Osteoblast (primary cell): Measurements from ENCODE around the gene ANAPC13. TPM values are rescaled to one million over a fixed set of nuclear protein-coding genes. Genes with fewer than 3 reads are reported as not detected.
A peak's percentile ranks its signal among the peaks of the same experiment; 100 is the strongest.

Source experiments
- DNase-seq: peaks from one replicate; pipeline ENCODE4 v3.0.0; 2011; ENCODE audit warnings: low spot score, mixed read lengths; ENCODE audit not compliant: insufficient read length; ENCODE audit errors: missing footprints
- H2AFZ ChIP-seq: 2 replicates; pipeline ENCODE4 v1.6.0; 2011; ENCODE audit warnings: mild to moderate bottlenecking, low read length
- H3K27ac ChIP-seq: 2 replicates; pipeline ENCODE4 v1.5.1; 2011; ENCODE audit warnings: mild to moderate bottlenecking, low read depth, low read length, moderate library complexity
- H3K27me3 ChIP-seq: 2 replicates; pipeline ENCODE4 v1.6.0; 2012; ENCODE audit warnings: mild to moderate bottlenecking, control low read depth, inconsistent platforms, low read length, moderate library complexity; ENCODE audit not compliant: insufficient read depth
- H3K36me3 ChIP-seq: 2 replicates; pipeline ENCODE4 v1.5.1; 2011; ENCODE audit warnings: mild to moderate bottlenecking, low read length, control low read depth, moderate library complexity; ENCODE audit not compliant: insufficient read depth
- H3K4me1 ChIP-seq: 2 replicates; pipeline ENCODE4 v1.5.1; 2011; ENCODE audit warnings: mild to moderate bottlenecking, low read length, control low read depth, moderate library complexity; ENCODE audit not compliant: insufficient read depth
- H3K4me2 ChIP-seq: 2 replicates; pipeline ENCODE4 v1.6.0; 2011; ENCODE audit warnings: mild to moderate bottlenecking, low read length; ENCODE audit not compliant: insufficient read depth
- H3K4me3 ChIP-seq: fragments of 200-600 bp; sonication (generic); 3 replicates; pipeline ENCODE4 v1.5.1; 2012; ENCODE audit warnings: mild to moderate bottlenecking, low read length, inconsistent platforms; ENCODE audit not compliant: insufficient read depth
- H3K79me2 ChIP-seq: 2 replicates; pipeline ENCODE4 v1.6.0; 2012; ENCODE audit warnings: mild to moderate bottlenecking, low read length, control low read depth, inconsistent platforms; ENCODE audit not compliant: insufficient read depth
- H3K9me3 ChIP-seq: 2 replicates; pipeline ENCODE4 v1.5.1; 2011; ENCODE audit warnings: low read depth, low read length, control low read depth
- H4K20me1 ChIP-seq: 2 replicates; pipeline ENCODE4 v1.6.0; 2012; ENCODE audit warnings: mild to moderate bottlenecking, low read length, control low read depth; ENCODE audit not compliant: insufficient read depth
- total RNA-seq: library from RNA; depleted of rRNA; stranded (reverse); fragments of >200 nt; gene quantifications from 2 replicates; pipeline ENCODE4 v1.2.3, GENCODE V29; 2012
- TF ChIP-seq, protein P1 (sequence below): IDR thresholded peaks from 2 replicates; pipeline ENCODE4 v1.5.1; 2011; ENCODE audit warnings: mild to moderate bottlenecking, low read depth, low read length, moderate library complexity; ENCODE audit errors: extremely low read depth

The ANAPC13 gene
- total RNA-seq, 1 donor = 68.4 TPM

DNA sequence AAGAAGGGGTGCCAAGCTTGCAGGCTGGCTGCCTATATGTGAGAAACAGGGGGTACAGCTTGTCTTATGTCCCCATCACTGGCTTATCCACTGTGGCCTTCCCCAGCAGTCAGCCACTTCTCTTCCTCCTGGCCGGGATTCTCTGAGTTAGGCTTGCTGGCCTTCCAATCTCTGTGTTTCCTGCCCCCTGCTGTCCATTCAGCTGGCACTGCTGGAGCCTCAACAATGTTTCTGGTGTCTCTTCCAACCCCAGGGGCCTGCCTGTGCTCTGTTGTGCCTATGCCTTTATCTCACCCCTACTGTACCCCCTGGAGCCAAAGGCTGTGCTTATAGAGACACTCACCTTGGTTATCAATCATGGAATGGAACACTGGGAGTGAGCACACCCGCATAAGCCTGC is 36.5 kb downstream of the ANAPC13 start:
- Histone ChIP-seq H3K27ac (no peak overlapping the region), H3K4me2 (no peak overlapping the region), H3K36me3 (no peaks in the 10 kb centered on the region), H3K4me3 (no peak overlapping the region), H2AFZ (peak overlapping the region; percentile 20), H3K27me3 (no peaks in the 10 kb centered on the region), H3K79me2 (no peaks in the 10 kb centered on the region), H4K20me1 (no peaks in the 10 kb centered on the region), H3K4me1 (peaks cover 34% of the 10 kb centered on the region), H3K9me3 (no peaks in the 10 kb centered on the region)
- TF ChIP-seq, protein P1, sequence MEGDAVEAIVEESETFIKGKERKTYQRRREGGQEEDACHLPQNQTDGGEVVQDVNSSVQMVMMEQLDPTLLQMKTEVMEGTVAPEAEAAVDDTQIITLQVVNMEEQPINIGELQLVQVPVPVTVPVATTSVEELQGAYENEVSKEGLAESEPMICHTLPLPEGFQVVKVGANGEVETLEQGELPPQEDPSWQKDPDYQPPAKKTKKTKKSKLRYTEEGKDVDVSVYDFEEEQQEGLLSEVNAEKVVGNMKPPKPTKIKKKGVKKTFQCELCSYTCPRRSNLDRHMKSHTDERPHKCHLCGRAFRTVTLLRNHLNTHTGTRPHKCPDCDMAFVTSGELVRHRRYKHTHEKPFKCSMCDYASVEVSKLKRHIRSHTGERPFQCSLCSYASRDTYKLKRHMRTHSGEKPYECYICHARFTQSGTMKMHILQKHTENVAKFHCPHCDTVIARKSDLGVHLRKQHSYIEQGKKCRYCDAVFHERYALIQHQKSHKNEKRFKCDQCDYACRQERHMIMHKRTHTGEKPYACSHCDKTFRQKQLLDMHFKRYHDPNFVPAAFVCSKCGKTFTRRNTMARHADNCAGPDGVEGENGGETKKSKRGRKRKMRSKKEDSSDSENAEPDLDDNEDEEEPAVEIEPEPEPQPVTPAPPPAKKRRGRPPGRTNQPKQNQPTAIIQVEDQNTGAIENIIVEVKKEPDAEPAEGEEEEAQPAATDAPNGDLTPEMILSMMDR = peak; percentile 65
- DNase-seq = peak; percentile 88

GRCh38 chr3:134448664-134449063 is 37.1 kb downstream of the ANAPC13 start:
- TF ChIP-seq, protein P1 = no peak
- H3K4me2 ChIP-seq = no peak overlapping the region
- no peaks in the 10 kb centered on the region for H3K79me2 ChIP-seq
- H3K4me3 ChIP-seq = no peak overlapping the region
- no peak overlapping the region for H2AFZ ChIP-seq
- H3K27ac ChIP-seq = no peak overlapping the region
- no peaks in the 10 kb centered on the region for H3K9me3 ChIP-seq
- H4K20me1 ChIP-seq = no peaks in the 10 kb centered on the region
- H3K27me3 ChIP-seq = no peaks in the 10 kb centered on the region
- DNase-seq = no peak
- peaks cover 34% of the 10 kb centered on the region for H3K4me1 ChIP-seq
- H3K36me3 ChIP-seq = no peaks in the 10 kb centered on the region

GRCh38 chr3:134447351-134447750 is 38.4 kb downstream of the ANAPC13 start:
- Histone ChIP-seq H3K4me3 (no peak overlapping the region), H3K9me3 (no peaks in the 10 kb centered on the region), H3K4me1 (peaks cover 34% of the 10 kb centered on the region), H3K36me3 (no peaks in the 10 kb centered on the region), H4K20me1 (no peaks in the 10 kb centered on the region), H3K27ac (peak overlapping the region; percentile 80), H3K4me2 (peak overlapping the region; percentile 21), H3K79me2 (no peaks in the 10 kb centered on the region), H3K27me3 (no peaks in the 10 kb centered on the region), H2AFZ (no peak overlapping the region)
- TF ChIP-seq, protein P1 = no peak
- no peak for DNase-seq

DNA sequence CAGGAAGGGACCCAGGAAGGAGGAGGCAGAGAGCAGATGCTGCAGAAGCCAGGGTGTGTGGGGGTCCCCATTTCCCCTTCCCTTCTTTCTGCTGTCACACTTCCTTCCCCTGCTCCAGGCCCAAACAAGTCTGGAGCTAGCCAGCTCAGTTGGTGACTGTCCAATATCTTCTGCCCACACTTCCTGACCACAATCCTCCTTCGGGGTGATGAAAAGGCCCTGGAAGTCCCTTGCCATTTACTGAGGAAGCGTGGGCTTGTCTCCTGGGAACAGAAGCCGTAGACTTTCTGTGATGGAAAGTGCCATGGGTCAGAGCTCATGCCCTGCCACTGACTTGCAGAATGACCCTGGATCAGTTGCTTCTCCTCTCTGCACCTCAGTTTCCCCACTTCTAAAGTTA is 39.0 kb downstream of the ANAPC13 start:
- H3K27me3 ChIP-seq = no peaks in the 10 kb centered on the region
- peaks cover 33% of the 10 kb centered on the region for H3K4me1 ChIP-seq
- TF ChIP-seq, protein P1 = no peak
- H4K20me1 ChIP-seq = no peaks in the 10 kb centered on the region
- no peaks in the 10 kb centered on the region for H3K36me3 ChIP-seq
- H3K4me2 ChIP-seq = peak overlapping the region; percentile 21
- no peak overlapping the region for H2AFZ ChIP-seq
- DNase-seq = peak; percentile 54
- H3K4me3 ChIP-seq = no peak overlapping the region
- no peaks in the 10 kb centered on the region for H3K9me3 ChIP-seq
- no peaks in the 10 kb centered on the region for H3K79me2 ChIP-seq
- peak overlapping the region; percentile 80 for H3K27ac ChIP-seq
